Hypothalamus (tissue), 51 donors: ENCODE data around the gene GPR153.
"Not testable (repeated sequence)": the region's sequence is repeated elsewhere in the genome, so short reads cannot be mapped to it uniquely, and the experiment has no call there.

Experiments
- DNase-seq, 51 donors: peaks; one replicate each; lab custom pipeline; 2025; lab: John Stamatoyannopoulos, UW

Gene GPR153

GRCh38 chr1:6260961-6261614 lies at the start of gene GPR153:
Gene GPR153, minus strand, starts transcription at chr1:6261098. Its CDS starts 6,193 bp downstream, at chr1:6254905.
- peak in 4 of 51 donors; percentile 11 to 32 (median 18) for DNase-seq

GRCh38 chr1:6310116-6310848 lies 49.4 kb upstream of the GPR153 start:
- no peak for DNase-seq

GRCh38 chr1:6309564-6309963 lies 48.7 kb upstream of the GPR153 start:
- no peak for DNase-seq

GRCh38 chr1:6308449-6308848 lies 47.6 kb upstream of the GPR153 start:
- DNase-seq: no peak

- not testable (repeated sequence) for DNase-seq
These were observed 46.8 kb upstream of the GPR153 start for GRCh38 chr1:6307682-6308081.

GRCh38 chr1:6307099-6307498 lies 46.2 kb upstream of the GPR153 start:
- no peak for DNase-seq

- peak in 1 of 51 donors; percentile 14 for DNase-seq
These were observed 42.6 kb upstream of the GPR153 start for GRCh38 chr1:6303397-6304012.

GRCh38 chr1:6302568-6302967 lies 41.7 kb upstream of the GPR153 start:
- no peak for DNase-seq

- no peak for DNase-seq
These were observed 40.6 kb upstream of the GPR153 start for GRCh38 chr1:6301526-6301925.

GRCh38 chr1:6300342-6301048 lies 39.6 kb upstream of the GPR153 start:
- no peak for DNase-seq

GRCh38 chr1:6299557-6300165 lies 38.8 kb upstream of the GPR153 start:
- DNase-seq: no peak

- no peak for DNase-seq
These were observed 38.1 kb upstream of the GPR153 start for GRCh38 chr1:6298940-6299465.

- DNase-seq: no peak
These were observed 37.6 kb upstream of the GPR153 start for GRCh38 chr1:6298530-6298929.

GRCh38 chr1:6295910-6296309 lies 35.0 kb upstream of the GPR153 start:
- DNase-seq: no peak

- DNase-seq: no peak
These were observed 34.1 kb upstream of the GPR153 start for GRCh38 chr1:6294890-6295556.

- DNase-seq: no peak
These were observed 33.4 kb upstream of the GPR153 start for GRCh38 chr1:6294080-6294889.

- no peak for DNase-seq
These were observed 31.2 kb upstream of the GPR153 start for GRCh38 chr1:6292102-6292501.

- DNase-seq: no peak
These were observed 27.8 kb upstream of the GPR153 start for GRCh38 chr1:6288665-6289064.

- no peak for DNase-seq
These were observed 27.1 kb upstream of the GPR153 start for GRCh38 chr1:6288026-6288425.
